OCI-LY7 (cell line): ENCODE data around the gene REEP5. TPM values are rescaled to one million over a fixed set of nuclear protein-coding genes. Genes with fewer than 3 reads are reported as not detected.

Source experiments
- BruUV-seq: library from RNA; stranded (reverse); fragments of 400-500 nt; replicated peaks from 2 replicates; lab custom pipeline; 2021; lab: Mats Ljungman, UMichigan
- CTCF ChIA-PET: fragments of 300-600 bp; sonication (Branson Sonifier 250); formaldehyde crosslinking; loops from one replicate; lab custom pipeline; 2022; ENCODE audit warnings: antibody characterized with exemption; ENCODE audit not compliant: unreplicated experiment; lab: Charles Lee
- POLR2A ChIA-PET: fragments of 300-600 bp; sonication (Branson Sonifier 250); formaldehyde crosslinking; loops from one replicate; lab custom pipeline; 2022; ENCODE audit warnings: antibody characterized with exemption; lab: Charles Lee
- DNase-seq: peaks from one replicate; pipeline ENCODE4 v3.0.0-alpha.2; 2015; ENCODE audit warnings: low spot score
- H2AFZ ChIP-seq: fragments of 200-600 bp; sonication (generic), shearing (Covaris generic); 2 replicates; pipeline ENCODE4 v1.6.1; 2014; ENCODE audit warnings: mild to moderate bottlenecking, antibody characterized with exemption, low read length, moderate library complexity
- H3K27ac ChIP-seq: fragments of 200-600 bp; sonication (generic); 2 replicates; pipeline ENCODE4 v1.5.1; 2014; ENCODE audit warnings: mixed run types, low read depth, mild to moderate bottlenecking, moderate library complexity, low read length, inconsistent platforms; ENCODE audit not compliant: poor library complexity, severe bottlenecking
- H3K36me3 ChIP-seq: fragments of 200-600 bp; sonication (generic); 2 replicates; pipeline ENCODE4 v1.6.1; 2014; ENCODE audit warnings: mild to moderate bottlenecking, antibody characterized with exemption, low read length, moderate library complexity, mixed read lengths; ENCODE audit not compliant: insufficient read depth
- H3K4me1 ChIP-seq: fragments of 200-600 bp; sonication (generic); 2 replicates; pipeline ENCODE4 v1.5.1; 2014; ENCODE audit warnings: mild to moderate bottlenecking, low read length; ENCODE audit not compliant: insufficient read depth, poor library complexity, severe bottlenecking
- H3K4me2 ChIP-seq: fragments of 200-600 bp; sonication (generic); 2 replicates; pipeline ENCODE4 v1.6.1; 2014; ENCODE audit warnings: mild to moderate bottlenecking, low read length
- H3K4me3 ChIP-seq: fragments of 200-600 bp; sonication (generic); 2 replicates; pipeline ENCODE4 v1.5.1; 2014; ENCODE audit warnings: mild to moderate bottlenecking, low read depth, low read length; ENCODE audit not compliant: poor library complexity, severe bottlenecking
- H3K79me2 ChIP-seq: fragments of 200-600 bp; sonication (generic); 2 replicates; pipeline ENCODE4 v1.6.1; 2016; ENCODE audit warnings: low read depth, mild to moderate bottlenecking, low read length, moderate library complexity, mixed read lengths; ENCODE audit not compliant: insufficient read depth
- H3K9me2 ChIP-seq: fragments of 200-600 bp; sonication (generic); 2 replicates; pipeline ENCODE4 v1.6.1; 2016; ENCODE audit warnings: mild to moderate bottlenecking, low read length, mixed read lengths; ENCODE audit not compliant: insufficient read depth
- H3K9me3 ChIP-seq: fragments of 200-600 bp; sonication (generic); 2 replicates; pipeline ENCODE4 v1.6.1; 2014; ENCODE audit warnings: mild to moderate bottlenecking, mixed run types, low read length, mixed read lengths
- H4K20me1 ChIP-seq: fragments of 200-600 bp; sonication (generic); 2 replicates; pipeline ENCODE4 v1.6.1; 2014; ENCODE audit warnings: mild to moderate bottlenecking, antibody characterized with exemption, low read length, moderate library complexity, mixed read lengths; ENCODE audit not compliant: insufficient read depth
- CTCF ChIP-seq: fragments of 200-600 bp; sonication (generic); conservative IDR thresholded peaks from 2 replicates; pipeline ENCODE4 v1.5.1; 2014; ENCODE audit warnings: mild to moderate bottlenecking, antibody characterized with exemption, low read length, moderate library complexity, mixed read lengths
- EZH2phosphoT487 ChIP-seq: fragments of 200-600 bp; sonication (generic); IDR thresholded peaks from 2 replicates; pipeline ENCODE4 v1.6.1; 2018; ENCODE audit warnings: low read depth, borderline replicate concordance, mild to moderate bottlenecking, mixed run types, antibody characterized with exemption, low read length, moderate library complexity, mixed read lengths
- intact Hi-C: fragments of 100-400 bp; cut with micrococcal nuclease; formaldehyde crosslinking; loops from one replicate; pipeline ENCODE4 v1.10.0; 2022; ENCODE audit not compliant: unreplicated experiment
- total RNA-seq, 2 experiments: library from RNA; depleted of rRNA in 1 of 2; stranded (reverse); fragments of >200 nt in 1 of 2; shearing (Covaris generic) in 1 of 2; gene quantifications; 2 replicates each; pipeline ENCODE4 v1.2.3, GENCODE V29; 2014 to 2022

REEP5 gene
- total RNA-seq, 2 experiments from 2014 or later, result 25.5 to 32.0 TPM

DNA sequence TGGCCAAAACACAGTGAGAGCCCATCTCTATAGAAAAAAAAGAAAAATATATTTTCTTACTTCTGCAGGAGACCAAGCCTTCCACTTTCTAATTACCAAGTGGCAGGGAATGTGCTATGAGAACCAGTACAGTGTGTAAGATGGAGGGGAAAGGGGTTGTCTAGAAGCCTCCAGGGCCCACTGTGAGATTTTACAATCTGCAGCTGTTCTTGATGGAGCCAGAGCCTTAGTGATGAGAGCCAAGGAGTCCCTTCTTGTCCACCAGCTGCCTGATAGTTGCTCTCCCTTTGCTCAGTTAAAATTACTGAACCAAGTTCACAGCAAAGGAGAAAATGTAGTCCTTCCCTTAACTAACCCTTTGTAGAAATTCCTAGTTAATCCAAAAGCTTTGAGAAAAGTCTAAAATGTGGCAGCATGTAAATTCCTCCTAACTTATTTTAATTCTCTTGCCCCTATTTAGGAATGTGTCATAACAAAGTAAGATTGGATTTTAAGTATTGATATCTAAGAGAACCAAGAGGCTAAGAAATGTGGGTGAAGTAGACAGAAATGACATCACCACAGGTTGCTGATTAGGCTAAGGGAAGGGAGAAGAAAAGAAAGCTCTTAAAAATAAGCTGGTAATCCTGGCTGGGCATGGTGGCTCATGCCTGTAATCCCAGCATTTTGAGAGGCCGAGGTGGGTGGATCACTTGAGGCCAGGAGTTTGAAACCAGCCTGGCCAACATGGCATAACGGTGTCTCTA lies 41.6 kb downstream of the REEP5 start:
- peaks cover 94% of the 10 kb centered on the region for H3K36me3 ChIP-seq

DNA sequence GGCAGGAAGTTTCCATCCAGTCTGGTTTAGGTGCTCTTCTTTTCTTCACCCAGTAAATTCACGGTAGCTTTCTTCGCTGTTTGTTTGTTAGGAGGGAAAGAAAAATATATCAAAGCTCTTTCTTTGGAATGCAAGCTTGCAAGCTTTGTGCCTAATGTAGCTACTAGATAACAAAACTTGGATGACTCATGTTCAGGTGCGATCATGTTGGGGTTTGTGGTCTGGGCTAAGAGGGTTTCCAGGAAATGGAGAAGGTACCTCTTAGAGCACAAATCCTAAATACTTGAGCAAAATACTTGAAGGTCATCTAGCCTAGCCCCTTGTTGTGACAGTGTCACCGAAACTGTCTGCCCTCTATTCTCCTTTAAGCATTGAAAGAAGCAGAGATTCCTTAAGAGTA lies 43.3 kb downstream of the REEP5 start:
- TF ChIP-seq CTCF, result no peak
- no peak for TF ChIP-seq EZH2phosphoT487
- Histone ChIP-seq H3K4me1 (peaks cover 3% of the 10 kb centered on the region), H3K27ac (no peak overlapping the region), H3K36me3 (peaks cover 85% of the 10 kb centered on the region), H3K9me2 (no peaks in the 10 kb centered on the region), H3K4me3 (no peak overlapping the region), H3K4me2 (no peak overlapping the region), H3K79me2 (no peaks in the 10 kb centered on the region), H4K20me1 (no peaks in the 10 kb centered on the region), H2AFZ (no peak overlapping the region), H3K9me3 (no peaks in the 10 kb centered on the region)
- DNase-seq, result no peak
- POLR2A ChIA-PET, result interaction anchor here (0.9 to 1.1 kb wide), 3 partner anchors 9 to 26 kb away, joined by 4 to 7 read pairs (median 5); no protein-coding TSS in a partner anchor
- CTCF ChIA-PET, result no interaction called here
- intact Hi-C loops, result no loop called here
- BruUV-seq, result no TSS peak

More for the DNA sequence above, 41.6 kb downstream of the REEP5 start:
- H3K9me3 ChIP-seq, result no peaks in the 10 kb centered on the region
- POLR2A ChIA-PET, result interaction anchor here (0.7 to 1.6 kb wide), 5 partner anchors 10 to 177 kb away, joined by 3 to 4 read pairs (median 3); no protein-coding TSS in a partner anchor
- CTCF ChIA-PET, result no interaction called here
- H3K4me2 ChIP-seq, result no peak overlapping the region
- H3K4me3 ChIP-seq, result no peak overlapping the region
- H3K4me1 ChIP-seq, result peaks cover 3% of the 10 kb centered on the region
- no peaks in the 10 kb centered on the region for H3K79me2 ChIP-seq
- no TSS peak for BruUV-seq
- H2AFZ ChIP-seq, result no peak overlapping the region
- no peaks in the 10 kb centered on the region for H3K9me2 ChIP-seq
- intact Hi-C loops, result no loop called here
- DNase-seq, result no peak
- TF ChIP-seq EZH2phosphoT487 (no peak), CTCF (no peak)
- no peak overlapping the region for H3K27ac ChIP-seq
- H4K20me1 ChIP-seq, result no peaks in the 10 kb centered on the region

DNA sequence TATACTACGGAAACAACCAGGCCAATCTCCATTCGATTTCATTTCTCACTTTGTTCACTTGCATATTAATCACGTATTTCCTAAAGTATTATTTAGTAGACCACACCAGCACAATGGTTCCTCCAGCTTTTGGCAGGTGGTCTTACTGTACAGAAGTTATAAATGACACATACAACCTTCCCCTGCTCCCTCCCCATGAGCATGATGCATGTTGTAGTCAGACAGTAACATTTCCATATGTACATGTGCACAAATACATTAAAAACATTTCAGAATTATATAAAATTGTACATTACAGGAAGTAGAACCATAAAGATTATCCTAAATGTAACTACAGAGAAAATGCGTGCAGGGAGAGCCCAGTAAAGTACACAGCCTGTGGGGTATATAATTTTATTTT lies 43.9 kb downstream of the REEP5 start:
- intact Hi-C loops, result no loop called here
- Histone ChIP-seq H3K36me3 (peaks cover 79% of the 10 kb centered on the region), H3K9me2 (no peaks in the 10 kb centered on the region), H2AFZ (no peak overlapping the region), H3K4me1 (peaks cover 3% of the 10 kb centered on the region), H3K9me3 (no peaks in the 10 kb centered on the region), H3K79me2 (no peaks in the 10 kb centered on the region), H3K27ac (no peak overlapping the region), H3K4me3 (no peak overlapping the region), H4K20me1 (no peaks in the 10 kb centered on the region), H3K4me2 (no peak overlapping the region)
- POLR2A ChIA-PET, result interaction anchor here (0.6 to 1.1 kb wide), 6 partner anchors 8 to 616 kb away, joined by 3 to 7 read pairs (median 4); no protein-coding TSS in a partner anchor
- no peak for DNase-seq
- CTCF ChIA-PET, result no interaction called here
- no TSS peak for BruUV-seq
- TF ChIP-seq CTCF (no peak), EZH2phosphoT487 (no peak)
